ENCODE results near the gene DENND4B.

DENND4B gene

GRCh38 chr1:153937331-153937730, 9.2 kb downstream of the DENND4B start:
- Histone ChIP-seq H3K36me3 (ENCODE audit: control insufficient read depth, insufficient read depth, low read length) (peaks cover 93% of the 10 kb centered on the region), H3K9me3 (ENCODE audit: control insufficient read depth, low read length) (no peaks in the 10 kb centered on the region), H3K27ac (ENCODE audit: insufficient read depth, low read length, poor library complexity, severe bottlenecking) (no peak overlapping the region), H3K4me3 (ENCODE audit: insufficient read depth, low read depth, low read length, poor library complexity, severe bottlenecking) (no peak overlapping the region), H3K27me3 (replicated peaks; ENCODE audit: control insufficient read depth, insufficient read depth, low read length, poor library complexity, severe bottlenecking) (no peaks in the 10 kb centered on the region), H3K4me1 (ENCODE audit: control insufficient read depth, insufficient read depth, low read length, poor library complexity, severe bottlenecking) (no peaks in the 10 kb centered on the region)
- DNase-seq = no peak

- H3K9me3 ChIP-seq (ENCODE audit: control insufficient read depth, low read length) = no peaks in the 10 kb centered on the region
- H3K4me1 ChIP-seq (ENCODE audit: control insufficient read depth, insufficient read depth, low read length, poor library complexity, severe bottlenecking) = no peaks in the 10 kb centered on the region
- H3K4me3 ChIP-seq (ENCODE audit: insufficient read depth, low read depth, low read length, poor library complexity, severe bottlenecking) = no peak overlapping the region
- H3K27me3 ChIP-seq (replicated peaks; ENCODE audit: control insufficient read depth, insufficient read depth, low read length, poor library complexity, severe bottlenecking) = no peaks in the 10 kb centered on the region
- no peak overlapping the region for H3K27ac ChIP-seq (ENCODE audit: insufficient read depth, low read length, poor library complexity, severe bottlenecking)
- no peak for DNase-seq
- peaks cover 88% of the 10 kb centered on the region for H3K36me3 ChIP-seq (ENCODE audit: control insufficient read depth, insufficient read depth, low read length)
Measured at GRCh38 chr1:153936011-153936802, 10.3 kb downstream of the DENND4B start.

DNA sequence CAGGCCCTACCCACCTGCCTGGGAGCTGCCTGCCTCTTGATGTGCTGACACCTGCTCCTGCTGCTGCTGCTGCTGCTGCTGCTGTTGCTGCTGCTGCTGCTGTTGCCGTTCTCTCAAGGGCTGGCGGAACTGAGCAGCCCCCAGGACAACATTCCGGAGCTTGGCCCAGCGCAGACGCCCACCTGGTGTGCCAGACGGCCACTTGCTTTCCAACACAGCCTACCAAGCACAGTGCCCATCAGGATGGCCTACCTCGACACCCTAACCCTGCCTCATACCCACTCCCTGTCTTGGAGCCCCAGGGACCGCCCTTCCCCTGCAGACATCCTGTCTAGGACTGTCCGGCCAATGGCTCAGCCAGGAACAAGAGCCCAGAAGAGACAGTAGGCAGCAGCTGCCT, 11.8 kb downstream of the DENND4B start:
- Histone ChIP-seq H3K9me3 (ENCODE audit: control insufficient read depth, low read length) (no peaks in the 10 kb centered on the region), H3K27me3 (replicated peaks; ENCODE audit: control insufficient read depth, insufficient read depth, low read length, poor library complexity, severe bottlenecking) (no peaks in the 10 kb centered on the region), H3K36me3 (ENCODE audit: control insufficient read depth, insufficient read depth, low read length) (peaks cover 88% of the 10 kb centered on the region), H3K4me1 (ENCODE audit: control insufficient read depth, insufficient read depth, low read length, poor library complexity, severe bottlenecking) (no peaks in the 10 kb centered on the region), H3K4me3 (ENCODE audit: insufficient read depth, low read depth, low read length, poor library complexity, severe bottlenecking) (no peak overlapping the region), H3K27ac (ENCODE audit: insufficient read depth, low read length, poor library complexity, severe bottlenecking) (no peak overlapping the region)
- no peak for DNase-seq

DNA sequence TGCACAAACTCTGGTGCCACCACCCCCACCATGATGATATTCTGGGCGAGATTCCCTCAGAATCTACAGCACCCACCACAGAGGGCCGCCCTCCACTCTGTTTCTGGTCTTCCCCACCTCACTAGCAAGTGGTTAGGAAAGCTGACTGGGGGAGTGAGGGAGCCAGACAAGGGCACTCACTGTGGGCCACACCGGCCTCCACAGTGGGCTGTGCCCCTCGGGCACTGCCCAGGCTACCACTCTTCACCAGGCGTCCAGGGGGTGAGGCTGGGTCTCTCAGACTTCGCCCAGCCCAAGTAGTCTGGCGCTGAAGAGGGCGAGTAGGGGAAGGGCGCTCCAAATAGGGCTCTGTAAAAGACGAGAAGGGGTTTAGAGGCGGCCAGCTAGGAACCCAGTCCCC, 12.6 kb downstream of the DENND4B start:
- Histone ChIP-seq H3K36me3 (ENCODE audit: control insufficient read depth, insufficient read depth, low read length) (peaks cover 86% of the 10 kb centered on the region), H3K4me1 (ENCODE audit: control insufficient read depth, insufficient read depth, low read length, poor library complexity, severe bottlenecking) (no peaks in the 10 kb centered on the region), H3K27me3 (replicated peaks; ENCODE audit: control insufficient read depth, insufficient read depth, low read length, poor library complexity, severe bottlenecking) (no peaks in the 10 kb centered on the region), H3K4me3 (ENCODE audit: insufficient read depth, low read depth, low read length, poor library complexity, severe bottlenecking) (no peak overlapping the region), H3K27ac (ENCODE audit: insufficient read depth, low read length, poor library complexity, severe bottlenecking) (no peak overlapping the region), H3K9me3 (ENCODE audit: control insufficient read depth, low read length) (no peaks in the 10 kb centered on the region)
- DNase-seq = no peak

DNA sequence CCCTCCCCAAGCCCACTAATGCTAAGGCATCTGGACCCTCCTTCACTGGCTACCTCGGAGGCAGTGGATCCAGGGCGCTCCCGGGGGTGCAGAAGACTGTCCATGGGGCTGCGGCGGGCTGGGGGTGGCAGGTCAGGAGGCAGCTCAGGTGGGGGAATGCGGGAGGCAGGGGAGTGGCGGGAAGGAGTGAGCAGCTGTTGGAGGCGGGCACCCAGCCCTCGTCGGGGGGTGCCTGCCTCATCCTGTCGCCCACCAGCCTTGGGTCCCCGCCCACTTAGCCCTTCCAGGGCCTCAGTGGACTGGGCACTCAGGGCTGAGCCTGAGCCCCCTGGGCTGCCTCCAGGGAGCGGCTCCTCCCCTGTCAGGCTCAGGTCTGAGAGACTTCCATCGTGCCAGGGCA, 13.1 kb downstream of the DENND4B start:
- Histone ChIP-seq H3K4me1 (ENCODE audit: control insufficient read depth, insufficient read depth, low read length, poor library complexity, severe bottlenecking) (no peaks in the 10 kb centered on the region), H3K4me3 (ENCODE audit: insufficient read depth, low read depth, low read length, poor library complexity, severe bottlenecking) (no peak overlapping the region), H3K36me3 (ENCODE audit: control insufficient read depth, insufficient read depth, low read length) (peaks cover 82% of the 10 kb centered on the region), H3K9me3 (ENCODE audit: control insufficient read depth, low read length) (no peaks in the 10 kb centered on the region), H3K27me3 (replicated peaks; ENCODE audit: control insufficient read depth, insufficient read depth, low read length, poor library complexity, severe bottlenecking) (no peaks in the 10 kb centered on the region), H3K27ac (ENCODE audit: insufficient read depth, low read length, poor library complexity, severe bottlenecking) (no peak overlapping the region)
- DNase-seq = no peak

DNA sequence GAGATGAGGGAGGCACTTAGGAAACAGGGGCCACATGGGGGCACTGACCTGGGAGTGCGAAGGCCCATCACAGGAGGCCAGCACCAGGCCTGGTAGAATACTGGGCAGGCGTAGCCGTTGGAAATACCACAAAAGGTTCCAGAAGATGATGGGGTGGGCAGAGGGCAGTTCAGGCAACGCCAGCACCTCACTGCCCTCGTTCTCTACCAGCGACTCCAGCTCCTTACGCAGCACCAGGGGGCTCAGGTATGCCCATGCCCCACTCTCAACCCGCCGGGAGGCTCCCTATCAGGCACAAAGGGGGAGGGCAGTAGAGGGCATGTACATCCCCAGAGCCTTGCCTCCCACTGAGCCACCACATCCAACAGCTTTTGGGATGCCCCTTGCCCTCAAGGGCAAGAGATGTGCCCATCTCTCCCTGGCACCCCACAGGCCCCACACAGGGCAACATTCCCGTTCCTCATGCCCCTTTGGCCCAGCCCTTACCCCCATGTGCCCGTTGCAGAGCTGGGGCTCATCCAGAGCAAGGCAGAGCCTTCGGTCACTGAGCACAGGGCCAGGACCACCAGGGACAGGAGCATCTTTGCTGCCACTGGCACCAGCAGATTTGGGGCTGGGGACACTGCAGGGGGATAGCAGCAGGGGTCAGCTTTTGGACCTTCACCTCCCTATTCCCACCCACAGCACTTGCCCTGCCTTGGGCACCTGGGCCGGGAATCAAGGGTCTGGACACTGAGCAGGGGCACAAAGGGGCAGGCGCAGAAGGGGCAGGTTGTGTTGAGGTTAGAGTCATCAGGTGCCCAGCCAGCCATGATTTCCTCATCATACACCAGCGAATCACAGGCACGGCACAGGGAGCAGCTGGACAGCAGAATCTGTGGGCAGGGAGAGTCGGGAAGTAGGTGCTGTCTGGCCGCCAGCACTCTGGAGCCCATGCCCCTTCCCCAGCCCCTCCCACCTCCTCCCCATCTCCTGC, 14.1 kb downstream of the DENND4B start:
- Histone ChIP-seq H3K4me3 (ENCODE audit: insufficient read depth, low read depth, low read length, poor library complexity, severe bottlenecking) (no peak overlapping the region), H3K4me1 (ENCODE audit: control insufficient read depth, insufficient read depth, low read length, poor library complexity, severe bottlenecking) (no peaks in the 10 kb centered on the region), H3K27me3 (replicated peaks; ENCODE audit: control insufficient read depth, insufficient read depth, low read length, poor library complexity, severe bottlenecking) (no peaks in the 10 kb centered on the region), H3K27ac (ENCODE audit: insufficient read depth, low read length, poor library complexity, severe bottlenecking) (no peak overlapping the region), H3K9me3 (ENCODE audit: control insufficient read depth, low read length) (no peaks in the 10 kb centered on the region), H3K36me3 (ENCODE audit: control insufficient read depth, insufficient read depth, low read length) (peaks cover 76% of the 10 kb centered on the region)
- DNase-seq = no peak

- H3K36me3 ChIP-seq (ENCODE audit: control insufficient read depth, insufficient read depth, low read length) = peaks cover 55% of the 10 kb centered on the region
Measured at GRCh38 chr1:153929981-153930948, 16.3 kb downstream of the DENND4B start.

GRCh38 chr1:153929426-153929825, 17.1 kb downstream of the DENND4B start:
- Histone ChIP-seq H3K4me1 (ENCODE audit: control insufficient read depth, insufficient read depth, low read length, poor library complexity, severe bottlenecking) (no peaks in the 10 kb centered on the region), H3K4me3 (ENCODE audit: insufficient read depth, low read depth, low read length, poor library complexity, severe bottlenecking) (no peak overlapping the region), H3K27ac (ENCODE audit: insufficient read depth, low read length, poor library complexity, severe bottlenecking) (no peak overlapping the region), H3K27me3 (replicated peaks; ENCODE audit: control insufficient read depth, insufficient read depth, low read length, poor library complexity, severe bottlenecking) (no peaks in the 10 kb centered on the region), H3K36me3 (ENCODE audit: control insufficient read depth, insufficient read depth, low read length) (peaks cover 47% of the 10 kb centered on the region), H3K9me3 (ENCODE audit: control insufficient read depth, low read length) (no peaks in the 10 kb centered on the region)
- no peak for DNase-seq

More at GRCh38 chr1:153929981-153930948, 16.3 kb downstream of the DENND4B start:
- no peaks in the 10 kb centered on the region for H3K27me3 ChIP-seq (replicated peaks; ENCODE audit: control insufficient read depth, insufficient read depth, low read length, poor library complexity, severe bottlenecking)
- H3K4me1 ChIP-seq (ENCODE audit: control insufficient read depth, insufficient read depth, low read length, poor library complexity, severe bottlenecking) = no peaks in the 10 kb centered on the region
- no peak overlapping the region for H3K27ac ChIP-seq (ENCODE audit: insufficient read depth, low read length, poor library complexity, severe bottlenecking)
- no peak overlapping the region for H3K4me3 ChIP-seq (ENCODE audit: insufficient read depth, low read depth, low read length, poor library complexity, severe bottlenecking)
- H3K9me3 ChIP-seq (ENCODE audit: control insufficient read depth, low read length) = no peaks in the 10 kb centered on the region
- no peak for DNase-seq

GRCh38 chr1:153928791-153929341, 17.7 kb downstream of the DENND4B start:
- Histone ChIP-seq H3K36me3 (ENCODE audit: control insufficient read depth, insufficient read depth, low read length) (peaks cover 42% of the 10 kb centered on the region), H3K9me3 (ENCODE audit: control insufficient read depth, low read length) (no peaks in the 10 kb centered on the region), H3K27me3 (replicated peaks; ENCODE audit: control insufficient read depth, insufficient read depth, low read length, poor library complexity, severe bottlenecking) (no peaks in the 10 kb centered on the region), H3K27ac (ENCODE audit: insufficient read depth, low read length, poor library complexity, severe bottlenecking) (no peak overlapping the region), H3K4me1 (ENCODE audit: control insufficient read depth, insufficient read depth, low read length, poor library complexity, severe bottlenecking) (peaks cover 3% of the 10 kb centered on the region), H3K4me3 (ENCODE audit: insufficient read depth, low read depth, low read length, poor library complexity, severe bottlenecking) (no peak overlapping the region)
- DNase-seq = no peak
